Activated CD8-positive, alpha-beta memory T cell treated with anti-CD3 and anti-CD28 coated beads, Interleukin-2, amount 10 ng/mL, durations not matched to agents 7 days and 5 days (primary cell): Measurements from ENCODE around the gene SPDYE17. TPM values are rescaled to one million over a fixed set of nuclear protein-coding genes. Genes with fewer than 3 reads are reported as not detected.
"Not testable (repeated sequence)": the region's sequence is repeated elsewhere in the genome, so short reads cannot be mapped to it uniquely, and the experiment has no call there.

Source experiments
- ATAC-seq: fragments of 150-1000 bp; cut with Tn5 transposase; one replicate; pipeline ENCODE4 v1.10.0; 2021; ENCODE audit warnings: moderate library complexity
- CTCF ChIA-PET: fragments of 350-600 bp; sonication (Branson Sonifier 250); formaldehyde crosslinking; loops from one replicate; lab custom pipeline; 2021; ENCODE audit warnings: antibody characterized with exemption; lab: Charles Lee
- DNase-seq: peaks from one replicate; pipeline ENCODE4 v3.0.0-alpha.2; 2020
- H3K27ac Mint-ChIP-seq: one replicate; pipeline ENCODE4 v1.8.0; 2021; ENCODE audit warnings: mild to moderate bottlenecking, mixed read lengths
- H3K27me3 Mint-ChIP-seq: one replicate; pipeline ENCODE4 v1.8.0; 2021; ENCODE audit warnings: mixed read lengths
- H3K36me3 Mint-ChIP-seq: one replicate; pipeline ENCODE4 v1.8.0; 2021; ENCODE audit warnings: mild to moderate bottlenecking, mixed read lengths
- H3K4me1 Mint-ChIP-seq: one replicate; pipeline ENCODE4 v1.8.0; 2021; ENCODE audit warnings: mixed read lengths
- H3K4me3 Mint-ChIP-seq: one replicate; pipeline ENCODE4 v1.8.0; 2021; ENCODE audit warnings: mild to moderate bottlenecking, moderate library complexity, mixed read lengths
- H3K9me3 Mint-ChIP-seq: one replicate; pipeline ENCODE4 v1.8.0; 2022; ENCODE audit warnings: low read depth, mixed read lengths
- total RNA-seq, 2 experiments: library from RNA; stranded (reverse); gene quantifications; one replicate each; pipeline ENCODE4 v1.2.3, GENCODE V29; 2021

The SPDYE17 gene
- total RNA-seq, 2 experiments from 2014 or later, result not detected

GRCh38 chr7:76974793-76975579 lies 57.2 kb downstream of the SPDYE17 start:
- H3K36me3 Mint-ChIP-seq, H3K9me3 Mint-ChIP-seq, H3K27me3 Mint-ChIP-seq, H3K4me1 Mint-ChIP-seq, DNase-seq, ATAC-seq, H3K27ac Mint-ChIP-seq, CTCF ChIA-PET, H3K4me3 Mint-ChIP-seq: not testable (repeated sequence)

- ATAC-seq, H3K4me3 Mint-ChIP-seq, H3K9me3 Mint-ChIP-seq, H3K27ac Mint-ChIP-seq, DNase-seq, CTCF ChIA-PET, H3K4me1 Mint-ChIP-seq, H3K27me3 Mint-ChIP-seq, H3K36me3 Mint-ChIP-seq: not testable (repeated sequence)
These were observed 57.8 kb downstream of the SPDYE17 start for GRCh38 chr7:76974336-76974735.

GRCh38 chr7:76972391-76972790 lies 59.8 kb downstream of the SPDYE17 start:
- H3K27me3 Mint-ChIP-seq, H3K36me3 Mint-ChIP-seq, ATAC-seq, DNase-seq, H3K4me1 Mint-ChIP-seq, H3K27ac Mint-ChIP-seq, H3K9me3 Mint-ChIP-seq, CTCF ChIA-PET, H3K4me3 Mint-ChIP-seq: not testable (repeated sequence)

Other genes with a start within 250 kb of the SPDYE17 start
- 1 to 10 TPM in 1 of 2 experiments, under 1 TPM in 1; 0.70 to 1.1 TPM for gene SPDYE18, start 30.2 kb upstream of the SPDYE17 start, total RNA-seq
- gene CCDC146, start 90.3 kb upstream of the SPDYE17 start, total RNA-seq, result 1 to 10 TPM; 8.3 to 9.0 TPM
- 1 to 10 TPM; 9.4 to 9.9 TPM for gene FGL2, start 167.5 kb upstream of the SPDYE17 start, total RNA-seq